ENCODE measurements around the gene ALDH5A1.

ALDH5A1 gene

GRCh38 chr6:24472181-24472580 lies 22.6 kb upstream of the ALDH5A1 start:
- ATAC-seq, result no peak
- Mint-ChIP-seq H3K36me3 (ENCODE audit: low read depth) (no peaks in the 10 kb centered on the region), H3K27me3 (no peaks in the 10 kb centered on the region), H3K4me1 (no peaks in the 10 kb centered on the region), H3K27ac (no peak overlapping the region), H3K4me3 (no peak overlapping the region), H3K9me3 (no peaks in the 10 kb centered on the region)
- no peak for DNase-seq

- no peak for ATAC-seq
- H3K9me3 Mint-ChIP-seq, result no peaks in the 10 kb centered on the region
Observed at GRCh38 chr6:24476631-24477030, 18.1 kb upstream of the ALDH5A1 start.

GRCh38 chr6:24477070-24477469 lies 17.7 kb upstream of the ALDH5A1 start:
- Mint-ChIP-seq H3K27me3 (no peaks in the 10 kb centered on the region), H3K9me3 (no peaks in the 10 kb centered on the region), H3K27ac (no peak overlapping the region), H3K4me3 (no peak overlapping the region), H3K4me1 (no peaks in the 10 kb centered on the region), H3K36me3 (ENCODE audit: low read depth) (no peaks in the 10 kb centered on the region)
- DNase-seq (no peak), ATAC-seq (no peak)

More at GRCh38 chr6:24476631-24477030, 18.1 kb upstream of the ALDH5A1 start:
- Mint-ChIP-seq H3K4me3 (no peak overlapping the region), H3K36me3 (ENCODE audit: low read depth) (no peaks in the 10 kb centered on the region), H3K27me3 (no peaks in the 10 kb centered on the region), H3K27ac (no peak overlapping the region), H3K4me1 (no peaks in the 10 kb centered on the region)
- no peak for DNase-seq

DNA sequence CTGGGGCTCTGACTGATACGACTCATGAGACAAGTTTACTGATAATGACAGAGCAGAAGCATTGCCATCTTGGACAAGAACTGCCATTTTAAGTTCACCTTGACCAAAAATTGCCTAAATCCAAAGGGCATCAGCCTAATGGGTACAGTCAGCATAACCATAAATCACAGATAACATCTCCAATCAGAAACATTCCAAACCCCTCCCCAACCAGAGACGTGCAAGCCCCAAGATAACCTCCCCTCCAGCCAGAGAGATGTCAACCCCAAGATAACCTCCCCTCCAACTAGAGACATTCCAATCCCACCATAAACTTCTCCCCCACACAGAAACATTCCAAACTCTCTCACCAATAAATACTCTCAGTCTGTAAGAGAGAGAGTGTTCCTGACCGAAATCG lies 15.9 kb upstream of the ALDH5A1 start:
- Mint-ChIP-seq H3K36me3 (ENCODE audit: low read depth) (no peaks in the 10 kb centered on the region), H3K4me1 (no peaks in the 10 kb centered on the region), H3K27me3 (no peaks in the 10 kb centered on the region), H3K4me3 (no peak overlapping the region), H3K27ac (no peak overlapping the region), H3K9me3 (no peaks in the 10 kb centered on the region)
- DNase-seq (no peak), ATAC-seq (no peak)

GRCh38 chr6:24480705-24481104 lies 14.1 kb upstream of the ALDH5A1 start:
- Mint-ChIP-seq H3K4me1 (no peaks in the 10 kb centered on the region), H3K36me3 (ENCODE audit: low read depth) (no peaks in the 10 kb centered on the region), H3K27me3 (no peaks in the 10 kb centered on the region), H3K4me3 (no peak overlapping the region), H3K27ac (no peak overlapping the region), H3K9me3 (no peaks in the 10 kb centered on the region)
- DNase-seq, result no peak
- no peak for ATAC-seq

DNA sequence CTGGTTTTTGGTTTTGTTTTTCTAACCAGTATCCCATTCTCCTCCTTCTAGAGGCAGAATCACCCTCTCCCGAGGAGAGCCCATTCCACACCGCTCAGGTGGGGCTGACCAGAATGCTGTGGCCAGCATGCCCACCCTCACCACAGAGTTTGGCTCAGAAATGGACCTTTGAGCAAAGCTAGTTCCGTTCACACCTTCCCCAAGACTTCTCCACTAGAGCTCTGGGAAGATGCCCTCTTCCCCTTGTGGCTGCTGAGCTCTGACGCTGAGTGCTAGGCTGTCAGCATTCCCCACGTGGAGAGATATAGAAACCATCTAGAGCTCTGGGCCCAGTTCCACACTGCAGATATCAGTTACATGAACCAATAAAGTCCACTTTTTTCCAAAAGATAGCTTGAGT lies 13.3 kb upstream of the ALDH5A1 start:
- Mint-ChIP-seq H3K27ac (no peak overlapping the region), H3K36me3 (ENCODE audit: low read depth) (no peaks in the 10 kb centered on the region), H3K4me1 (no peaks in the 10 kb centered on the region), H3K27me3 (no peaks in the 10 kb centered on the region), H3K4me3 (no peak overlapping the region), H3K9me3 (no peaks in the 10 kb centered on the region)
- ATAC-seq (no peak), DNase-seq (no peak)

- Mint-ChIP-seq H3K27ac (no peak overlapping the region), H3K9me3 (no peaks in the 10 kb centered on the region), H3K4me1 (no peaks in the 10 kb centered on the region), H3K4me3 (no peak overlapping the region), H3K27me3 (no peaks in the 10 kb centered on the region), H3K36me3 (ENCODE audit: low read depth) (no peaks in the 10 kb centered on the region)
- ATAC-seq (no peak), DNase-seq (no peak)
Observed at GRCh38 chr6:24484657-24485323, 10.0 kb upstream of the ALDH5A1 start.

GRCh38 chr6:24486065-24486464 lies 8.7 kb upstream of the ALDH5A1 start:
- no peaks in the 10 kb centered on the region for H3K36me3 Mint-ChIP-seq (ENCODE audit: low read depth)
- H3K9me3 Mint-ChIP-seq, result no peaks in the 10 kb centered on the region
- DNase-seq (no peak), ATAC-seq (no peak)
- no peaks in the 10 kb centered on the region for H3K4me1 Mint-ChIP-seq
- no peak overlapping the region for H3K27ac Mint-ChIP-seq
- no peak overlapping the region for H3K4me3 Mint-ChIP-seq
- no peaks in the 10 kb centered on the region for H3K27me3 Mint-ChIP-seq

DNA sequence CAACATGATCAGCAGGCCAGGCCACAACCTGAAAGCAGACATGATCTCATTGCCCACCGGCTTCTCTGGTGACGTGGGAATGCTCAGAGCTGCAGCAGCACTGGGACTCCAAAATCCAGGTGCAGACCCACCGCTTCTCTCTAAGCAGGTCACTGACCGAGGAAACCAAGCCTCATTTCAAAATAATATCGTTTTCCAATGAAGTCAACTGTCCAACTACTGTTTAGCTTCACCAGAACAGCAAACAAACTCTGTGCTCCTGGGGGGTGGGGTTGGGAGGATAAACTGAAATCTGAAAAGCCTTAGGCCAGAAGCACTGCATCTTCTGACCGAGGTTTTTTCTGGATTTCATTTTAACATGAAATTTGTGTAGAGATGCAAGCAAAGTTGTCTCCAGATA lies 5.3 kb upstream of the ALDH5A1 start, which contains the start of gene GPLD1:
TSS of gene GPLD1 (minus strand) at position 109 of the 400 bp plus-strand sequence. CDS start at position 42, 67 bp downstream.
- no peaks in the 10 kb centered on the region for H3K9me3 Mint-ChIP-seq
- no peaks in the 10 kb centered on the region for H3K36me3 Mint-ChIP-seq (ENCODE audit: low read depth)
- DNase-seq, result no peak
- no peak for ATAC-seq
- H3K4me3 Mint-ChIP-seq, result no peak within 1 kb of the TSS
- no peak within 1 kb of the TSS for H3K27ac Mint-ChIP-seq
- peaks cover 11% of the 10 kb centered on the region for H3K4me1 Mint-ChIP-seq
- H3K27me3 Mint-ChIP-seq, result no peaks in the 10 kb centered on the region

DNA sequence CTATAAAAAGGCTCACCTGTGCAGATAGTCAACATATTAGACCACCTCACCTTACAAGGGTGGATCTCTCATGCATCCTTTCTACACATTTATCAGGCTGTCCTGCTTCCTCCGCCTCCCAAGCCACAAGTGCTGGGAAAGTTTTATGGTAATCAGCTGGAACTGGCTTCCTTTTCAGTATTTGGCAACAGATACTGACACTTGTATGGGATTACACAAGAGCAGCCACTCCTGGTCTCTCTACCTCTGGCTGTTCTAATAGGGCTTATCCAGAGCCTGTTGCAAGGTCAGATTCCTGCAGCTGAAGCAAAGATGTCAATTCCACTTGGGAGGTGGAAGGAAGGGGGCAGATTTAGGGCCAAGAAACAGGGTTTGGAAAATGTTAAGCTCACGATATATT lies 4.9 kb upstream of the ALDH5A1 start:
- Mint-ChIP-seq H3K4me1 (peaks cover 12% of the 10 kb centered on the region), H3K27ac (no peak overlapping the region), H3K36me3 (ENCODE audit: low read depth) (no peaks in the 10 kb centered on the region), H3K9me3 (no peaks in the 10 kb centered on the region), H3K4me3 (no peak overlapping the region), H3K27me3 (no peaks in the 10 kb centered on the region)
- no peak for DNase-seq
- no peak for ATAC-seq

DNA sequence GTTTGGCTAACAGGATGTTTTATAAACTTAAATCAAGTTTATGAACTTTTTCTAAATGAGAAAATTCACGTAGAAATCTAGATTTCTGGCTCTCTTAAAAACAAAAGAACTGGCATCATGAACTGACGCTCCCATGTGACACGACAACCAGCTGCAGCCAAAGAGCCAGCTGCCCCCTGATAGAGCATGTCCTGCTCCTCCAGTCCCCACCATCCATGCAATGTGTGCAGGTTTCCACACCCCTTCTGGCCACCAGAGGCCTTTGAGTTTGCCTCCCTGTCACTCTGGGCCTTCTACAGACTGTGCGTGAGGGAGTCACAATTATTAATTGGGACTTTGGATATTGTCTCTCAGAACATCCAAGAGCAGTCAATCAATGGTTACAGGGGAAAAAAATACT lies 3.8 kb upstream of the ALDH5A1 start:
- Mint-ChIP-seq H3K27me3 (no peaks in the 10 kb centered on the region), H3K4me3 (no peak overlapping the region), H3K9me3 (no peaks in the 10 kb centered on the region), H3K36me3 (ENCODE audit: low read depth) (no peaks in the 10 kb centered on the region), H3K4me1 (peaks cover 18% of the 10 kb centered on the region), H3K27ac (no peak overlapping the region)
- no peak for DNase-seq
- no peak for ATAC-seq

- no peak for DNase-seq
- no peak overlapping the region for H3K27ac Mint-ChIP-seq
- H3K27me3 Mint-ChIP-seq, result no peaks in the 10 kb centered on the region
- peaks cover 26% of the 10 kb centered on the region for H3K4me1 Mint-ChIP-seq
- ATAC-seq, result no peak
- peaks cover 13% of the 10 kb centered on the region for H3K36me3 Mint-ChIP-seq (ENCODE audit: low read depth)
- H3K9me3 Mint-ChIP-seq, result peaks cover 9% of the 10 kb centered on the region
- H3K4me3 Mint-ChIP-seq, result no peak overlapping the region
Observed at GRCh38 chr6:24492475-24492874, 2.3 kb upstream of the ALDH5A1 start.

- H3K27me3 Mint-ChIP-seq, result no peaks in the 10 kb centered on the region
- no peak for DNase-seq
- peak overlapping the region; percentile 82 for H3K4me3 Mint-ChIP-seq
- H3K9me3 Mint-ChIP-seq, result peaks cover 9% of the 10 kb centered on the region
- peak; percentile 4 for ATAC-seq
- peak overlapping the region; percentile 60 for H3K27ac Mint-ChIP-seq
- peaks cover 13% of the 10 kb centered on the region for H3K36me3 Mint-ChIP-seq (ENCODE audit: low read depth)
- peaks cover 33% of the 10 kb centered on the region for H3K4me1 Mint-ChIP-seq
Observed at GRCh38 chr6:24493945-24494820, 586 bp upstream of the ALDH5A1 start.

DNA sequence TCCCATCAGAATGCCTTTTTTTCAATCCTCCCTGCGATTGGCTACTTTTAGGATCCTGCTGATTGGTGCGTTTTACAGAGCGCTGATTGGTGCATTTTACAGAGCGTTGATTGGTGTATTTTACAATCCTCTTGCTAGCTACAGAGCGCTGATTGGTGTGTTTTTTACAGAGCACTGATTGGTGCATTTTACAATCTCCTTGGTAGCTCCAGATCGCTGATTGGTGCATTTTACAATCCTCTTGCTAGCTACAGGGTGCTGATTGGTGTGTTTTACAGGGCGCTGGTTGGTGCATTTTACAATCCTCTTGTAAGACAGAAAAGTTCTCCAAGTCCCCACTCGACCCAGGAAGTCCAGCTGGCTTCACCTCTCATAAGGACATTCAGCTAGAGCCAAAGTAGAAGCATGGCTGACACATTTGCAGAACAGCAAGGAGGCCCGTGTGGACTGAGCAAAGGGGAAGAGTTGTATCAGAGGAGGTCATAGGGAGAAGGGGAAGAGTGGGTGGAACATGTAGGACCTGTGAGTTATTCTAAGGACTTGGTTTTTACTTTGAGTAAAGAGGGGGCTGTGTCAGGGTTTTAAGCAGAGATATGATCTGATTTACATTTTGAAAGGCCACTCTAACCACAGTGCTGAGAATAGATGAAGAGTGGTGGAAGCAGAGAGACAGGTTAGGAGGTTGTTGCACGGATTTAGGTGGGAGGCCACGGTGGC lies 2.6 kb downstream of the ALDH5A1 start:
- Mint-ChIP-seq H3K27me3 (no peaks in the 10 kb centered on the region), H3K27ac (peak overlapping the region; percentile 5), H3K36me3 (ENCODE audit: low read depth) (peaks cover 16% of the 10 kb centered on the region), H3K4me1 (peaks cover 36% of the 10 kb centered on the region), H3K9me3 (peaks cover 9% of the 10 kb centered on the region), H3K4me3 (no peak overlapping the region)
- ATAC-seq, result peak; percentile 22
- no peak for DNase-seq

DNA sequence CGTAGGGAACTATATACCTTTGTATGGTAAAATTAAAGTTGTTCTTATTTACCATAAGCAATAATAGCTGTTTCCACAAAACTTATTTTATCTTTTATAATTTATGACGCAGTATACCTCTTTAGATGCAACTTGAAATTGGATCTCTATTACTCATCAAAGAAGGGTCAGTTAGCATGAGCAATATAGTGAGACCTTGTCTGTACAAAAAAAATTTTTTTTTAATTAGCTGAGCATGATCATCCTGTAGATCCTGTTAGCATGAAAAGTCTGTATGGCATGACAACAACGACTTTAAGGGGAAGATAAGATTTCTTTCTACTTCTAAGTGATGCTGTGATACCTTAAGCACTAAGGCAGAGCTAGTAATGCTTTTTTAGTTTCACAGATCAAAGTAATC lies 5.9 kb downstream of the ALDH5A1 start:
- DNase-seq, result no peak
- no peak for ATAC-seq
- Mint-ChIP-seq H3K27ac (no peak overlapping the region), H3K27me3 (no peaks in the 10 kb centered on the region), H3K4me1 (peaks cover 19% of the 10 kb centered on the region), H3K9me3 (peaks cover 9% of the 10 kb centered on the region), H3K4me3 (no peak overlapping the region), H3K36me3 (ENCODE audit: low read depth) (peaks cover 26% of the 10 kb centered on the region)

Data from activated naive CD8-positive, alpha-beta T cell treated with anti-CD3 and anti-CD28 coated beads, Interleukin-2, amount 50 U/mL, for 24 hours (primary cell).